Measurements from ENCODE around the gene NOP10.

The NOP10 gene

GRCh38 chr15:34361278-34361677 is 18.3 kb upstream of the NOP10 start:
- no peak for TF ChIP-seq GATA3 (IDR thresholded peaks at IDR 0.05; ENCODE audit: low read depth, low read length)
- TF ChIP-seq GATA2 (IDR thresholded peaks at IDR 0.05; ENCODE audit: low read depth, low read length), result no peak

- no peak for TF ChIP-seq GATA3 (IDR thresholded peaks at IDR 0.05; ENCODE audit: low read depth, low read length)
- TF ChIP-seq GATA2 (IDR thresholded peaks at IDR 0.05; ENCODE audit: low read depth, low read length), result no peak
Measured at GRCh38 chr15:34360298-34360697, 17.4 kb upstream of the NOP10 start.

DNA sequence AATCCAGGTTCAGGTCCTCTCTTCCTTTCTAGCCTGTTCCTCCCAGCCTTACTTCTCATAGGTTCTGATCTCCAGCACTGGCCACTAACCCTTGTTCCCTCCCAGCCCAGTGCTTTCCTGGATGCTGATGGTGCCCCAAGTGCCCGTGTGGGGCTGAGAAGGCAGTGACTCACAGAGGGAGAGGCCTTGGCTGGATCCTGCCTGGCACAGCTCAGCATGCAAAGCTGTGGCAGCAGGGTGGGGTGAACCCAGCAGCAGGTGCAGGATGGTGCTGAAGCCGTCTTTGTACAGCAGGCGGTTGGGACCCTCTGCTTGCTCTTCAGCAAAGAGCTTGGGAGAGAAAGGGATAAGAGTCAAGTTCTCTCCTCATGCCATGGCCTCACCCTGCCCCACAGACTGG is 16.5 kb upstream of the NOP10 start:
- TF ChIP-seq GATA2 (IDR thresholded peaks at IDR 0.05; ENCODE audit: low read depth, low read length), result no peak
- no peak for TF ChIP-seq GATA3 (IDR thresholded peaks at IDR 0.05; ENCODE audit: low read depth, low read length)

DNA sequence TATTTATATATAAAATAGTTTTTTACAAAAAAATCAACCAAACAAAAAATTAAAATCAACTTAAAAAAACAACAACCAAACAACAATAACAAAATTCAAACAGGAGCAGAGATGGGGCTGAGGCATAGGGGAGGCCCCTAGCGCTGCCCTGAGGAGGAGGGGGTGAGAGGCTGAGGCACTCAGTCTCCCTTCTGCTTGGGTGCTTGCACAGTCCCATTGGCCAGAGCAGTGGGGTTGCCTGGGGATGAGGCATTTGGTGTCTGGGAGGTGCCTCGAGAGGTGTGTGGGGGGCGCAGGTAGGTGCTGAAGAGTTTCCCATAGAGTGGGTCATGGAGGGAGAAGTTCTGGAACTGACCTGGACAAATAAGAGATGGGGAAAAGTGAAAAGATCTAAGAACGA is 16.0 kb upstream of the NOP10 start:
- TF ChIP-seq GATA3 (IDR thresholded peaks at IDR 0.05; ENCODE audit: low read depth, low read length), result no peak
- no peak for TF ChIP-seq GATA2 (IDR thresholded peaks at IDR 0.05; ENCODE audit: low read depth, low read length)

- TF ChIP-seq GATA2 (IDR thresholded peaks at IDR 0.05; ENCODE audit: low read depth, low read length) (no peak), GATA3 (IDR thresholded peaks at IDR 0.05; ENCODE audit: low read depth, low read length) (no peak)
Measured at GRCh38 chr15:34358367-34358766, 15.4 kb upstream of the NOP10 start.

DNA sequence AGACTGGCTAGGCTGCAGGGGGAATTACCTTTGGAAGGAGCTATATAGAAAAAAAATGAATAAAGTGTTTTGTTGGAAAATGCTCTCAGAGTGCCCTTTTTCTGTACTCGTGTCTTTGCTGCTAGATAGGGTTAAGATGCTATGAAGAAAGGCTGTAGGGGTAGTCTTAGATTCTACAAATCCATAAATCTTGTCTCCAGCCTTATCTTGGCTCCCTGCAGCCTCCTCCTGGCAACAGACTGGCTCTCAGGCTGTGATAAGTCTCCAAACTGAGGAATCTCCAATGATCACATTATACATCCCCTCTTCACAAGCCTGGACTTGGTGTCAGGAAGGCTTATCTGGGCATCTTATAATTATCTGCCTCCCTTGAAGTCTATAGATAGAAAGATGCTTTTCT is 14.7 kb upstream of the NOP10 start:
- no peak for TF ChIP-seq GATA2 (IDR thresholded peaks at IDR 0.05; ENCODE audit: low read depth, low read length)
- no peak for TF ChIP-seq GATA3 (IDR thresholded peaks at IDR 0.05; ENCODE audit: low read depth, low read length)

DNA sequence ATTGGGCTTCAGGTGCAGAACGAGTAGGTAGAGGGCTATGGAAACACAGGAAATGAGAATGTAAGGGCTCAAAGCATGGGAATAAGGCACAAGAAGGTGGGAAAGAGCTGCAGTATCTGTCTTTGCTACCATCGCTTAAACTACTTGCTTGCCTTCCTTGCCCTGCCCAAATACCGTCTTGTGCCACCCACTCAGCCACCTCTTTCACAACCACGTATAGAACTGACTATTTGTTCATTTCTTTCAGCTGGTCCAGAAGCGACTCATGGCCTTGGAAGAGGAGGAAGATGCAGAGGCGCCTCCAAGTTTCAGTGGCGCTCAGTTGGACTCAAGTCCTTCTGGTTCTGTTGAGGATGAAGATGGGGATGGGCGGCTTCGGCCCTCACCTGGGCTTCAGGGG is 12.3 kb upstream of the NOP10 start:
- no peak for TF ChIP-seq GATA3 (IDR thresholded peaks at IDR 0.05; ENCODE audit: low read depth, low read length)
- no peak for TF ChIP-seq GATA2 (IDR thresholded peaks at IDR 0.05; ENCODE audit: low read depth, low read length)

- no peak for TF ChIP-seq GATA3 (IDR thresholded peaks at IDR 0.05; ENCODE audit: low read depth, low read length)
- no peak for TF ChIP-seq GATA2 (IDR thresholded peaks at IDR 0.05; ENCODE audit: low read depth, low read length)
Measured at GRCh38 chr15:34354286-34354685, 11.3 kb upstream of the NOP10 start.

DNA sequence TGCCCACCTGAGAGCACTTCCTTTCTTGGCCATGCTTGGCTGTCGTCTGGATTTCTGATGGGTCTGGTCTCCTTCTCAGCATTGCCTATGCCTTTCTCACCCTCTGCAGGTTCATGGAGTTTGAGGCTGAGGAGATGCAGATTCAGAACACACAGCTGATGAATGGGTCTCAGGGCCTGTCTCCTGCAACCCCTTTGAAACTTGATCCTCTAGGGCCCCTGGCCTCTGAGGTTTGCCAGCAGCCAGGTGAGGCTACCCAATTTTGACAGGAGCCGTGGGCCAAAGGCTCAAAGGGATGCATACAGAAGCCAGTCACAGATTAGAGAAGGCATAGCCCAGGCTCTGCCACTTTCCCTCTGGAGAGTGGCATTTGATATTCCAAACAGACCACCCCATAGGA is 10.7 kb upstream of the NOP10 start:
- TF ChIP-seq GATA2 (IDR thresholded peaks at IDR 0.05; ENCODE audit: low read depth, low read length) (no peak), GATA3 (IDR thresholded peaks at IDR 0.05; ENCODE audit: low read depth, low read length) (no peak)

DNA sequence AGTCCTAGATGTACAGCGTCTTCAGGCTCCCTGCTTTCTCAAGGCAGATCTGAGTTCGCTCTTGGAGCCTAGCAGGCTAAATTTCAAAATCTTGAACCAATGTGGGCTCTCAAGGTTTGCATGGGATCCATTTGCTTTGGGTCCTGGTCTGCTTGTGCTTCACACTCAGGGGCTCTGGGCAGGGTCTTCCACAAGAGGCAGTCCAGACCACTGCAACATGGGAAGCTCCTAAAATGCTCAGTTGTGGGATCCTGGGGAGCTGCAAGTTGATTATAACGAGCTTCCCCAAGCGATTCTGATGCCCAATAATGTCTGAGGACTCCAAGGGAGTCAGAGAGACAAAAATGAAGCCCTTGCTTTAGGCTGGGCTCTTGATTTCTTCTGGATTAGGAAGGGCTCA is 6.8 kb upstream of the NOP10 start:
- TF ChIP-seq GATA3 (IDR thresholded peaks at IDR 0.05; ENCODE audit: low read depth, low read length) (no peak), GATA2 (IDR thresholded peaks at IDR 0.05; ENCODE audit: low read depth, low read length) (no peak)

DNA sequence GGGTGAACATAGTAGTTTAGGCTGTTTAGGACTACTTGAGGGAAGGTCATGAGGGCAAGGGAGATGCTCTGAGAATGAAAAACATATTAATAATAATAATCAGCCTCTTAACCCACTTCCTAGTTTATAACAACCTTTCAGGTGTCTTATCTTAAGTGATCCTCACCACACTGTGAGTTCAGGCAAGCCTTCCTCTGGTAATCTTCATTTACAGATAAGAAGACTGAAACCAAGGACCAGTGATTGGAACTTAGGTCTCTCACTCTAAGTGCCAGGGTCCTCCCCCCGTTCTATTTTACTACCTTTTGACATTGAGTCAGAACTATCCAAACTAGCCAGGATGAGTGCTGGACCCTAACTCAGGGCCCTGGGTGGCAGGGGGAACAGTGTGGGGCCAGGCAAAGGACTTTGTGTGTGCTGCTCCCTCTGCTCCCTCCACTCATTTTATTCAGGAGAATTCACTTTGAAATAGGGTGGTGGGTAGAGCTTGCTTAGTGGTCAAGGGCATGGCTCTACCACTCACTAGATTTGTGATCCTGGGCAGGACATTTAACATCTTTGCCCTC is 5.9 kb upstream of the NOP10 start:
- TF ChIP-seq GATA2 (IDR thresholded peaks at IDR 0.05; ENCODE audit: low read depth, low read length), result no peak
- no peak for TF ChIP-seq GATA3 (IDR thresholded peaks at IDR 0.05; ENCODE audit: low read depth, low read length)

DNA sequence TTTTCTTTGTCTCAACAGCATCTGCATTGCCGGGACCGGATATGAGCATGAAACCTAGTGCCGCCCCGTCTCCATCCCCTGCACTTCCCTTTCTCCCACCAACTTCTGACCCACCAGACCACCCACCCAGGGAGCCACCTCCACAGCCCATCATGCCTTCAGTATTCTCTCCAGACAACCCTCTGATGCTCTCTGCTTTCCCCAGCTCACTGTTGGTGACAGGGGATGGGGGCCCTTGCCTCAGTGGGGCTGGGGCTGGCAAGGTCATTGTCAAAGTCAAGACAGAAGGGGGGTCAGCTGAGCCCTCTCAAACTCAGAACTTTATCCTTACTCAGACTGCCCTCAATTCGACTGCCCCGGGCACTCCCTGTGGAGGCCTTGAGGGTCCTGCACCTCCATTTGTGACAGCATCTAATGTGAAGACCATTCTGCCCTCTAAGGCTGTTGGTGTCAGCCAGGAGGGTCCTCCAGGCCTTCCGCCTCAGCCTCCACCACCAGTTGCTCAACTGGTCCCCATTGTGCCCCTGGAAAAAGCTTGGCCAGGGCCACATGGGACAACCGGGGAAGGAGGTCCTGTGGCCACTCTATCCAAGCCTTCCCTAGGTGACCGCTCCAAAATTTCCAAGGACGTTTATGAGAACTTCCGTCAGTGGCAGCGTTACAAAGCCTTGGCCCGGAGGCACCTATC is 5.2 kb upstream of the NOP10 start:
- TF ChIP-seq GATA3 (IDR thresholded peaks at IDR 0.05; ENCODE audit: low read depth, low read length), result no peak
- TF ChIP-seq GATA2 (IDR thresholded peaks at IDR 0.05; ENCODE audit: low read depth, low read length), result no peak

DNA sequence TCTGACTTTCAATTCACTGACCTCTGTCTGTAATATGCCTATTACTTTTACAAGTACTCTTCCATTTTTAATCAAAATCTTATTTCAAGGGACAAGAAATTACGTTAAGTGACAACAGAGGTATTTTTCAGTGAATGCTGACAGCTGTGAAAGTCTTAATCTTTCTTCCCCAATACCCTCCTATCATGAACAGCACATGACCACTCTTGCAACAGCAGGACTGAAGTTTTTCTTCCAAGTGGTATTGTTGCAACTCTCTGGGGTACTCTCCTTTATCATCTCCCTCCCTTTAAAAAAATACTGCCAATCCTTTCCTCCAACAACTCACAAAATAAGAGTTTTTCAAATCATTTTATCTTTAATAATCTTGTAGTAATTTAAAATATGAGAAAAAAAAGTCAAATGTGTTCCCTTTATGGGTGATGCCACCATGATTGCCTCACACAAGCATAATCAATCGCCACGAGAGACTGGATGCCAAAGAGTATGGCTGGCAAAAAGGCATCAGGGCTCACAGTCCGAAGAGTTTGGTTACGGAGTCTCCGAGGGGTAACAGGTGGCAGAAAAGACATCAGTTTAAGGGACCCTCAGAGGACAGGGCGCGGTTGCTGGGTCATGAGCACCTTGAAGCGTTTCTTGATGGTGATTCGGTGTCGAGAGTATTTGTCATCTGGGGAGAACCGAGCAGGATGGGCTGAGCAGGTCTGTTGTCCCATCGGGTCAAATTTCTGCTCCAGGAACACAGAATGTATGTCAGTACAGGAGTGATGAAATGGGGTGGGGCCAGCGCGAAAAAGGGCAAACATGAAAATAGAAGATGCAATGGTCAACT is 1.3 kb downstream of the NOP10 start:
- TF ChIP-seq GATA3 (IDR thresholded peaks at IDR 0.05; ENCODE audit: low read depth, low read length), result no peak

DNA sequence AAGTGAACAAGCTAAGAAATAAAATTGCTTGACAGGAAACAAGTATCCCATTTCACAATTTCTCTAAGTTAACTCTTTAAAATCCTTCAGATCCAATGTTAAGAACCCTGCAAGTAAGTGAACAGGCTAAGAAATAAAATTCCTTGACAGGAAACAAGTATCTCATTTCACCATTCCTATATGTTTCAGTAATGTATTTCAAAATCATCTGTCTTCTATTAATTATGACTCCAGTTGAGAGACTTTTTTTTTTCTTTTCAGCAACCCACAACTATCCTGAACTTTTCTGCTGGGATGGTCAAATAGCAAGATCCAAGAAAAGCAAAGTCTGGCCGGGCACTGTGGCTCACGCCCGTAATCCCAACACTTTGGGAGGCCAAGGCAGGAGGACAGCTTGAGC is 3.0 kb downstream of the NOP10 start:
- TF ChIP-seq GATA2 (IDR thresholded peaks at IDR 0.05; ENCODE audit: low read depth, low read length), result no peak
- no peak for TF ChIP-seq GATA3 (IDR thresholded peaks at IDR 0.05; ENCODE audit: low read depth, low read length)

DNA sequence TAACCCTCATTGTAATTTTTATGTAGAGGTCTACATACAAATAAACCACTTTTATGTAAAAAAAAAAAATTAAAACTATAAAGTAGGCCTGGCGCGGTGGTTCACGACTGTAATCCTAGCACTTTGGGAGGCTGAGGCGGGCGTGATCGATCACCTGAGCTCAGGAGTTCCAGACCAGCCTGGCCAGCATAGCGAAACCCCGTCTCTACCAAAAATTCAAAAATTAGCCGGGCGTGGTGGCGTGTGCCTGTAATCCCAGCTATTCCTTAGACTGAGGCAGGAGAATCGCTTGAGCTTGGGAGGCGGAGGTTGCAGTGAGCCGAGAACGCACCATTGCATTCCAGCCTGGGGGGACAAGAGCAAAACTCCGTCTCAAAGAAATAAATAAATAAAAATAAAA is 4.6 kb downstream of the NOP10 start:
- no peak for TF ChIP-seq GATA3 (IDR thresholded peaks at IDR 0.05; ENCODE audit: low read depth, low read length)
- TF ChIP-seq GATA2 (IDR thresholded peaks at IDR 0.05; ENCODE audit: low read depth, low read length), result no peak
